MCF 10A (cell line): ENCODE results near the gene TRAPPC2. TPM values are rescaled to one million over a fixed set of nuclear protein-coding genes. Genes with fewer than 3 reads are reported as not detected.
"Not testable (repeated sequence)": the region's sequence is repeated elsewhere in the genome, so short reads cannot be mapped to it uniquely, and the experiment has no call there.

Experiments used
- BruUV-seq: library from RNA; stranded (reverse); fragments of 400-500 nt; replicated peaks from 2 replicates; lab custom pipeline; 2021; lab: Mats Ljungman, UMichigan
- CTCF ChIA-PET: fragments of 300-600 bp; sonication (Branson Sonifier 250); formaldehyde crosslinking; extraction: SDS; loops from one replicate; lab custom pipeline; 2021; ENCODE audit warnings: antibody characterized with exemption, inconsistent platforms; lab: Yijun Ruan, JAX
- POLR2A ChIA-PET: fragments of 300-600, 350-650 bp; sonication (Branson Sonifier 250); formaldehyde crosslinking; extraction: SDS; loops from one replicate; lab custom pipeline; 2020; ENCODE audit warnings: antibody characterized with exemption, inconsistent platforms; lab: Yijun Ruan, JAX
- DNase-seq: peaks from one replicate; pipeline ENCODE4 v3.0.0-alpha.2; 2018; ENCODE audit not compliant: unreplicated experiment
- H3K27ac Mint-ChIP-seq: one replicate; pipeline ENCODE4 v1.8.0; 2022; ENCODE audit warnings: mild to moderate bottlenecking, low read depth, mixed read lengths; ENCODE audit not compliant: unreplicated experiment
- H3K27me3 Mint-ChIP-seq: one replicate; pipeline ENCODE4 v1.8.0; 2022; ENCODE audit warnings: mixed read lengths; ENCODE audit not compliant: insufficient read depth, unreplicated experiment
- H3K36me3 Mint-ChIP-seq: one replicate; pipeline ENCODE4 v1.8.0; 2022; ENCODE audit warnings: mild to moderate bottlenecking, moderate library complexity, mixed read lengths; ENCODE audit not compliant: insufficient read depth, unreplicated experiment
- H3K4me1 Mint-ChIP-seq: one replicate; pipeline ENCODE4 v1.8.0; 2022; ENCODE audit warnings: mixed read lengths; ENCODE audit not compliant: insufficient read depth, unreplicated experiment
- H3K4me3 Mint-ChIP-seq: one replicate; pipeline ENCODE4 v1.8.0; 2022; ENCODE audit warnings: mild to moderate bottlenecking, moderate library complexity, mixed read lengths; ENCODE audit not compliant: unreplicated experiment
- H3K9me3 Mint-ChIP-seq: one replicate; pipeline ENCODE4 v1.8.0; 2022; ENCODE audit warnings: mixed read lengths; ENCODE audit not compliant: unreplicated experiment
- intact Hi-C: fragments of 100-400 bp; cut with micrococcal nuclease; formaldehyde crosslinking; loops from 2 replicates; pipeline ENCODE4 v1.14.1; 2022
- total RNA-seq: library from RNA; stranded (reverse); gene quantifications from 2 replicates; pipeline ENCODE4 v1.2.3, GENCODE V29; 2022
- TF ChIP-seq, protein P1 (sequence below): fragments of 200-600 bp; IDR thresholded peaks from one replicate; pipeline ENCODE4 v1.8.0; 2022; ENCODE audit warnings: antibody characterized with exemption, mild to moderate bottlenecking; ENCODE audit not compliant: unreplicated experiment

Gene TRAPPC2
- total RNA-seq, 1 experiment from 2014 or later, result 21.7 TPM

DNA sequence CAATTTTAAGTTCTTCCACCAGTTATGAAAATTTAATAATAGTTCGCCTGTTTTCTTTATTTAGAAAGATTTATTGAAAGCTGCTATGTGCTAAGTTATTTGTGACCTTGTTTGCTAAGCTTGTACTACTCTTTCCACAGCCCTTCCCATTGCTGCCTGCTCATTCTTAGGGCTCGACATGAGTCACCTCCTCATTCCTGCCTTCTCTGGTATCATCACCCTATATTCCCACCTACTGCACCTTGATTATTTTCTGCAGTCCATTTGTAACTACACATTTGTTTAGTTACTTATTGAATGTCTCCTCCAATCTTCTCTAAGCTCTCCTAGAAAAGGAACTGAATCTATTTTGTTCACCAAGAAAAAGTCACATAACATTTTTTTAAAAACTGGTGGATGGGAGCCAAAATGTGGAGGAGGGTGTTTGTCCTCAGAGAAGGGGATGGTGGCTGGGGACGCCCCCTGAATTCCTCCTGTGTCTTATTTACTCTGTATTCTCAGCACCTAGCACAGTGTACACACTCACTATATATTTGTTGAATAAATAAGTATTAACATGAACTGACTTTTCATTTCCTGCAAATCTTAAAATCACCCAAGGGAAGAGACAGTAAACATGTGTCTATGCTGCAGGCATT, 49.2 kb downstream of the TRAPPC2 start:
- intact Hi-C loops, result no loop called here
- Mint-ChIP-seq H3K27me3 (peaks cover 14% of the 10 kb centered on the region), H3K36me3 (no peaks in the 10 kb centered on the region), H3K4me3 (no peak overlapping the region), H3K9me3 (no peaks in the 10 kb centered on the region), H3K4me1 (peaks cover 11% of the 10 kb centered on the region), H3K27ac (peak overlapping the region; percentile 4)
- ChIA-PET POLR2A (interaction anchor here (0.9 to 2.0 kb wide), 10 partner anchors 8 to 344 kb away, joined by 3 to 13 read pairs (median 4); partner anchors contain the start of genes GEMIN8, OFD1, TCEANC and TRAPPC2), CTCF (interaction anchor here (0.8 to 1.5 kb wide), 2 partner anchors 15 to 61 kb away, joined by 3 read pairs; no protein-coding TSS in a partner anchor)
- no TSS peak for BruUV-seq
- DNase-seq, result peak; percentile 68
- TF ChIP-seq, protein P1, sequence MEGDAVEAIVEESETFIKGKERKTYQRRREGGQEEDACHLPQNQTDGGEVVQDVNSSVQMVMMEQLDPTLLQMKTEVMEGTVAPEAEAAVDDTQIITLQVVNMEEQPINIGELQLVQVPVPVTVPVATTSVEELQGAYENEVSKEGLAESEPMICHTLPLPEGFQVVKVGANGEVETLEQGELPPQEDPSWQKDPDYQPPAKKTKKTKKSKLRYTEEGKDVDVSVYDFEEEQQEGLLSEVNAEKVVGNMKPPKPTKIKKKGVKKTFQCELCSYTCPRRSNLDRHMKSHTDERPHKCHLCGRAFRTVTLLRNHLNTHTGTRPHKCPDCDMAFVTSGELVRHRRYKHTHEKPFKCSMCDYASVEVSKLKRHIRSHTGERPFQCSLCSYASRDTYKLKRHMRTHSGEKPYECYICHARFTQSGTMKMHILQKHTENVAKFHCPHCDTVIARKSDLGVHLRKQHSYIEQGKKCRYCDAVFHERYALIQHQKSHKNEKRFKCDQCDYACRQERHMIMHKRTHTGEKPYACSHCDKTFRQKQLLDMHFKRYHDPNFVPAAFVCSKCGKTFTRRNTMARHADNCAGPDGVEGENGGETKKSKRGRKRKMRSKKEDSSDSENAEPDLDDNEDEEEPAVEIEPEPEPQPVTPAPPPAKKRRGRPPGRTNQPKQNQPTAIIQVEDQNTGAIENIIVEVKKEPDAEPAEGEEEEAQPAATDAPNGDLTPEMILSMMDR, result no peak

DNA sequence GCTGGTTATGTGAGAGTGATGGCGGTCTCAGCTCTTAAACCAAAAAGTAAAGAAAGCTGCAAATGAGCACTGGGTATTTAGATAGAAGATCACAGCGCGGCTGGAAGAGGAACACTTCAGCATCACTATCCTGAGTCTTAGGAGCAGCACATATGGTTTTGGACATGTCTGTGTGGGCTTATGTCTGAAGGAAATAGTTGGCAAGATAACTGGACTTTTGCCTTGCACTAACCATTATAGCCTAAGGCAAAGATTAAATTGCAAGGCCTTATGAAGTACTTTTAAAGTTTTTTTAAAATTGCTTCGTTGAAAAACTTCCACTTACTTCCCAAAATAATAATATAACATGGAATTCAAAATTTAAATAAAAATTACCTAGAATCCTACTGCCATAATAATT, 50.1 kb downstream of the TRAPPC2 start:
- peaks cover 14% of the 10 kb centered on the region for H3K27me3 Mint-ChIP-seq
- intact Hi-C loops, result no loop called here
- H3K4me1 Mint-ChIP-seq, result peaks cover 10% of the 10 kb centered on the region
- no peaks in the 10 kb centered on the region for H3K36me3 Mint-ChIP-seq
- CTCF ChIA-PET, result interaction anchor here (0.8 to 1.5 kb wide), 2 partner anchors 14 to 62 kb away, joined by 3 read pairs; no protein-coding TSS in a partner anchor
- H3K4me3 Mint-ChIP-seq, result no peak overlapping the region
- no peak for DNase-seq
- no peaks in the 10 kb centered on the region for H3K9me3 Mint-ChIP-seq
- no peak overlapping the region for H3K27ac Mint-ChIP-seq
- POLR2A ChIA-PET, result interaction anchor here (1.0 to 2.0 kb wide), 7 partner anchors 13 to 345 kb away, joined by 3 to 13 read pairs (median 5); partner anchors contain the start of genes GEMIN8, OFD1, TCEANC and TRAPPC2
- TF ChIP-seq, protein P1, result no peak
- BruUV-seq, result no TSS peak

DNA sequence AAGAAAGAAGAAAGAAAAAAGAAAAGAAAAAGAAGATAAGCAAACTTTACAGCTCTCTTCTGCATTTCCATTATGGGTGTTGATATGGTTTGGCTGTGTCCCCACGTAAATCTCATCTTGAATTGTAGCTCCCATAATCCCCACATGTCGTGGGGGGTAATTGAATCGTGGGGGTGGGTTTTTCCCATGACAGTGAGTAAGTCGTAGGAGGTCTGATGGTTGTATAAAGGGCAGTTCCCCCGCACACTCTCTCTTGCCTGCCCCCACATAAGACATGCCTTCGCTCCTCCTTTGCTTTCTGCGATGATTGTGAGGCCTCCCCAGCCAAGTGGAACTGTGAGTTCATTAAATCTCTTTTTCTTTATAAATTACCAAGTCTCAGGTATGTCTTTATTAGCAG, 52.8 kb downstream of the TRAPPC2 start:
- TF ChIP-seq, protein P1, result no peak
- Mint-ChIP-seq H3K4me3 (no peak overlapping the region), H3K4me1 (peaks cover 10% of the 10 kb centered on the region), H3K9me3 (no peaks in the 10 kb centered on the region), H3K36me3 (no peaks in the 10 kb centered on the region), H3K27ac (no peak overlapping the region), H3K27me3 (peaks cover 23% of the 10 kb centered on the region)
- BruUV-seq, result no TSS peak
- DNase-seq, result no peak
- POLR2A ChIA-PET, result interaction anchor here (1.5 kb wide), 1 partner anchor 12 kb away, joined by 8 read pairs; no protein-coding TSS in a partner anchor
- intact Hi-C loops, result no loop called here
- CTCF ChIA-PET, result interaction anchor here (0.6 kb wide), 1 partner anchor 37 kb away, joined by 4 read pairs; no protein-coding TSS in a partner anchor

DNA sequence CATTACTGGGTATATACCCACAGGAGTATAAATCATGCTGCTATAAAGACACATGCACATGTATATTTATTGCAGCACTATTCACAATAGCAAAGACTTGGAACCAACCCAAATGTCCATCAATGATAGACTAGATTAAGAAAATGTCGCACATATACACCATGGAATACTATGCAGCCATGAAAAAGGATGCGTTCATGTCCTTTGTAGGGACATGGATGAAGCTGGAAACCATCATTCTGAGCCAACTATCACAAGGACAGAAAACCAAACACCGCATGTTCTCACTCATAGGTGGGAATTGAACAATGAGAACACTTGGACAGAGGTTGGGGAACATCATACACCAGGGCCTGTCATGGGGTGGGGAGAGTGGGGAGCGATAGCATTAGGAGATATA, 54.7 kb downstream of the TRAPPC2 start:
- H3K27ac Mint-ChIP-seq, H3K4me3 Mint-ChIP-seq, H3K36me3 Mint-ChIP-seq, H3K4me1 Mint-ChIP-seq, BruUV-seq, DNase-seq, H3K9me3 Mint-ChIP-seq, intact Hi-C loops: not testable (repeated sequence)
- ChIA-PET POLR2A (interaction anchor here (1.5 kb wide), 1 partner anchor 53 kb away, joined by 3 read pairs; no protein-coding TSS in a partner anchor), CTCF (interaction anchor here (0.6 to 1.3 kb wide), 2 partner anchors 34 to 184 kb away, joined by 4 read pairs; no protein-coding TSS in a partner anchor)
- H3K27me3 Mint-ChIP-seq, result peaks cover 35% of the 10 kb centered on the region
